H9 (cell line): Measurements from ENCODE around the gene COL4A6. TPM values are rescaled to one million over a fixed set of nuclear protein-coding genes. Genes with fewer than 3 reads are reported as not detected.

Experiments
- DNase-seq: peaks from one replicate; pipeline ENCODE4 v3.0.0-alpha.2; 2017
- H2AFZ ChIP-seq: one replicate; pipeline ENCODE4 v1.6.1; 2013; ENCODE audit warnings: mild to moderate bottlenecking, low read length, control low read depth, moderate library complexity
- H2AK5ac ChIP-seq: 2 replicates; pipeline ENCODE4 v1.6.1; 2013; ENCODE audit warnings: low read length, control low read depth, mixed read lengths; ENCODE audit not compliant: insufficient read length
- H2BK120ac ChIP-seq: one replicate; pipeline ENCODE4 v1.6.1; 2013; ENCODE audit warnings: low read depth, mild to moderate bottlenecking, low read length, control low read depth, inconsistent platforms; ENCODE audit not compliant: poor library complexity, severe bottlenecking
- H2BK12ac ChIP-seq: 2 replicates; pipeline ENCODE4 v1.6.1; 2013; ENCODE audit warnings: low read length, control low read depth, mixed read lengths, low read depth; ENCODE audit not compliant: insufficient read length
- H2BK15ac ChIP-seq: 2 replicates; pipeline ENCODE4 v1.6.1; 2013; ENCODE audit warnings: low read depth, low read length, control low read depth
- H2BK20ac ChIP-seq: one replicate; pipeline ENCODE4 v1.6.1; 2013; ENCODE audit warnings: low read depth, mild to moderate bottlenecking, low read length, control low read depth, inconsistent platforms; ENCODE audit not compliant: poor library complexity, severe bottlenecking
- H2BK5ac ChIP-seq: 2 replicates; pipeline ENCODE4 v1.6.1; 2013; ENCODE audit warnings: low read length, control low read depth, mixed read lengths; ENCODE audit not compliant: insufficient read length
- H3K14ac ChIP-seq: 2 replicates; pipeline ENCODE4 v1.6.1; 2013; ENCODE audit warnings: low read length, control low read depth; ENCODE audit not compliant: insufficient read depth
- H3K18ac ChIP-seq: 2 replicates; pipeline ENCODE4 v1.6.1; 2013; ENCODE audit warnings: low read depth, mild to moderate bottlenecking, mixed read lengths, low read length, control low read depth; ENCODE audit not compliant: insufficient read length
- H3K23ac ChIP-seq: 2 replicates; pipeline ENCODE4 v1.6.1; 2013; ENCODE audit warnings: low read length, control low read depth, mixed read lengths, low read depth; ENCODE audit not compliant: insufficient read length
- H3K23me2 ChIP-seq: 2 replicates; pipeline ENCODE4 v1.6.1; 2013; ENCODE audit warnings: low read depth, mild to moderate bottlenecking, mixed read lengths, low read length, control low read depth; ENCODE audit not compliant: insufficient read length, poor library complexity, severe bottlenecking
- H3K27ac ChIP-seq: 2 replicates; pipeline ENCODE4 v1.5.1; 2013; ENCODE audit warnings: low read length, control low read depth, mixed read lengths, low read depth; ENCODE audit not compliant: insufficient read length
- H3K27me3 ChIP-seq: 2 replicates; pipeline ENCODE4 v1.6.1; 2013; ENCODE audit warnings: low read length, control low read depth, inconsistent platforms; ENCODE audit not compliant: insufficient read depth
- H3K4ac ChIP-seq: 2 replicates; pipeline ENCODE4 v1.6.1; 2013; ENCODE audit warnings: low read depth, mild to moderate bottlenecking, control low read depth, inconsistent platforms, low read length, moderate library complexity
- H3K4me1 ChIP-seq: 2 replicates; pipeline ENCODE4 v1.6.1; 2013; ENCODE audit warnings: low read length, control low read depth, inconsistent platforms; ENCODE audit not compliant: insufficient read depth
- H3K4me2 ChIP-seq: 2 replicates; pipeline ENCODE4 v1.6.1; 2013; ENCODE audit warnings: low read length, control low read depth, mixed read lengths; ENCODE audit not compliant: insufficient read length, insufficient read depth
- H3K56ac ChIP-seq: 2 replicates; pipeline ENCODE4 v1.6.1; 2013; ENCODE audit warnings: low read depth, mild to moderate bottlenecking, mixed read lengths, low read length, control low read depth; ENCODE audit not compliant: insufficient read length
- H3K79me1 ChIP-seq: 2 replicates; pipeline ENCODE4 v1.6.1; 2013; ENCODE audit warnings: low read depth, mild to moderate bottlenecking, moderate library complexity, low read length, control low read depth, inconsistent platforms; ENCODE audit not compliant: insufficient read depth, poor library complexity, severe bottlenecking
- H3K79me2 ChIP-seq: 2 replicates; pipeline ENCODE4 v1.6.1; 2013; ENCODE audit warnings: low read length, control low read depth, inconsistent platforms; ENCODE audit not compliant: insufficient read depth
- H3K9ac ChIP-seq: 2 replicates; pipeline ENCODE4 v1.6.1; 2013; ENCODE audit warnings: low read length, control low read depth, mixed read lengths; ENCODE audit not compliant: insufficient read length; ENCODE audit errors: extremely low read depth
- H3K9me3 ChIP-seq: one replicate; pipeline ENCODE4 v1.6.1; 2013; ENCODE audit warnings: low read depth, low read length, inconsistent platforms; ENCODE audit not compliant: control insufficient read depth
- H3T11ph ChIP-seq: one replicate; pipeline ENCODE4 v1.6.1; 2013; ENCODE audit warnings: mild to moderate bottlenecking, low read length, control low read depth, inconsistent platforms
- H4K20me1 ChIP-seq: one replicate; pipeline ENCODE4 v1.6.1; 2013; ENCODE audit not compliant: control insufficient read depth, insufficient read length, insufficient read depth
- H4K5ac ChIP-seq: 2 replicates; pipeline ENCODE4 v1.6.1; 2013; ENCODE audit warnings: low read depth, mild to moderate bottlenecking, mixed read lengths, low read length, control low read depth; ENCODE audit not compliant: insufficient read length
- H4K8ac ChIP-seq: replicated peaks from 2 replicates; pipeline ENCODE4 v1.6.1; 2013; ENCODE audit warnings: low read length, control low read depth, mixed read lengths, low read depth; ENCODE audit not compliant: insufficient read length
- H4K91ac ChIP-seq: 2 replicates; pipeline ENCODE4 v1.6.1; 2013; ENCODE audit warnings: low read depth, mild to moderate bottlenecking, moderate library complexity, mixed read lengths, low read length, control low read depth; ENCODE audit not compliant: insufficient read length
- H3K27ac Mint-ChIP-seq, 3 experiments: 2 replicates in 2 of 3; 3 replicates in 1 of 3; pipeline ENCODE4 v1.8.0; 2020 to 2021; ENCODE audit warnings: mixed read lengths in 3 of 3, mild to moderate bottlenecking in 1 of 3, moderate library complexity in 1 of 3
- H3K27me3 Mint-ChIP-seq: 2 replicates; pipeline ENCODE4 v1.8.0; 2021; ENCODE audit warnings: low read depth, mild to moderate bottlenecking, moderate library complexity, mixed read lengths
- H3K36me3 Mint-ChIP-seq, 3 experiments: 2 replicates in 2 of 3; 3 replicates in 1 of 3; pipeline ENCODE4 v1.8.0; 2020 to 2021; ENCODE audit warnings: low read depth in 3 of 3, mixed read lengths in 3 of 3; ENCODE audit not compliant: insufficient read depth in 1 of 3
- H3K4me1 Mint-ChIP-seq, 2 experiments: 2 replicates each; pipeline ENCODE4 v1.8.0; 2020; ENCODE audit warnings: mixed read lengths in 2 of 2
- H3K4me3 Mint-ChIP-seq, 2 experiments: 2 replicates in 1 of 2; 3 replicates in 1 of 2; pipeline ENCODE4 v1.8.0; 2020 to 2021; ENCODE audit warnings: mild to moderate bottlenecking in 2 of 2, mixed read lengths in 2 of 2, moderate library complexity in 1 of 2
- H3K9me3 Mint-ChIP-seq, 2 experiments: 2 replicates in 1 of 2; 3 replicates in 1 of 2; pipeline ENCODE4 v1.8.0; 2020; ENCODE audit warnings: mild to moderate bottlenecking in 2 of 2, mixed read lengths in 2 of 2, moderate library complexity in 1 of 2
- CTCF ChIP-seq: fragments of 200-600 bp; sonication (generic); conservative IDR thresholded peaks from 3 replicates; pipeline ENCODE4 v1.8.0; 2021; ENCODE audit warnings: antibody characterized with exemption, mild to moderate bottlenecking
- WGBS: extraction: QIAGEN DNeasy Blood & Tissue Kit; methylation state at CpG from one replicate; pipeline ENCODE4 v1.1.7; 2013; ENCODE audit warnings: missing lambda C conversion rate, low lambda C conversion rate, mixed read lengths; ENCODE audit not compliant: insufficient read length; ENCODE audit errors: extremely low coverage; 5-methylcytosine and 5-hydroxymethylcytosine counted together
- total RNA-seq: library from RNA; stranded (reverse); gene quantifications from 2 replicates; pipeline ENCODE4 v1.2.1, GENCODE V29; 2021

Gene COL4A6
- total RNA-seq, 1 experiment from 2014 or later: 16.7 TPM

- Mint-ChIP-seq H3K27me3 (no peaks in the 10 kb centered on the region), H3K4me1 (peaks cover 20 to 21% of the 10 kb centered on the region in 2 experiments), H3K36me3 (peaks cover 0 to 7% (median 5%) of the 10 kb centered on the region in 3 experiments; a peak in 4 of 7 replicates), H3K9me3 (no peaks in the 10 kb centered on the region), H3K27ac (no peak overlapping the region), H3K4me3 (no peak overlapping the region)
- Histone ChIP-seq H2AK5ac (no peak overlapping the region), H3K27me3 (no peaks in the 10 kb centered on the region), H2BK20ac (no peak overlapping the region), H3K23me2 (no peaks in the 10 kb centered on the region), H2BK12ac (no peak overlapping the region), H2BK15ac (no peak overlapping the region), H3K14ac (no peak overlapping the region), H3K56ac (no peak overlapping the region), H4K8ac (no peak overlapping the region), H3K18ac (no peak overlapping the region), H2BK120ac (no peak overlapping the region), H4K20me1 (no peaks in the 10 kb centered on the region), H3K9ac (no peak overlapping the region), H3K79me2 (no peaks in the 10 kb centered on the region), H3K9me3 (no peaks in the 10 kb centered on the region), H3K27ac (no peak overlapping the region), H3K4me1 (no peaks in the 10 kb centered on the region), H3K4ac (no peak overlapping the region), H4K5ac (no peak overlapping the region), H3T11ph (no peak overlapping the region), H3K79me1 (no peaks in the 10 kb centered on the region), H2AFZ (no peak overlapping the region), H4K91ac (no peak overlapping the region), H3K23ac (no peak overlapping the region), H2BK5ac (no peak overlapping the region), H3K4me2 (no peak overlapping the region)
- WGBS: no CpG with 5 or more reads among the region's 2 CpGs
- no peak for TF ChIP-seq CTCF
- DNase-seq: no peak
These were observed 214.0 kb downstream of the COL4A6 start for GRCh38 chrX:108224218-108224617.
